Motor neuron (in vitro differentiated cells): Measurements from ENCODE around the gene SULT1C2. TPM values are rescaled to one million over a fixed set of nuclear protein-coding genes. Genes with fewer than 3 reads are reported as not detected.
A peak's percentile ranks its signal among the peaks of the same experiment; 100 is the strongest.
"Not testable (repeated sequence)": the region's sequence is repeated elsewhere in the genome, so short reads cannot be mapped to it uniquely, and the experiment has no call there.

Experiments
- ATAC-seq, 8 experiments: fragments of 200-7000 bp; cut with Tn5 transposase; replicated peaks in 6 of 8; 2 replicates each; pipeline ENCODE4 v1.8.0; 2021; ENCODE audit warnings: mild to moderate bottlenecking in 8 of 8, moderate library complexity in 8 of 8
- H3K27ac ChIP-seq, 2 donors: fragments of 250-450 bp; sonication (Bioruptor Pico); 2 replicates each; pipeline ENCODE4 v1.9.0; 2021; ENCODE audit warnings: antibody characterized with exemption in 2 of 2, mild to moderate bottlenecking in 2 of 2, moderate library complexity in 1 of 2
- H3K4me1 ChIP-seq, 2 donors: fragments of 250-450 bp; sonication (Bioruptor Pico); replicated peaks in 1 of 2; 2 replicates each; pipeline ENCODE4 v1.6.1; 2021; ENCODE audit warnings: antibody characterized with exemption in 2 of 2, mild to moderate bottlenecking in 2 of 2, moderate library complexity in 1 of 2
- H3K4me3 ChIP-seq, 5 donors: fragments of 250-450 bp; sonication (Bioruptor Pico); 2 replicates each; pipeline ENCODE4 v1.9.0; 2021; ENCODE audit warnings: antibody characterized with exemption in 5 of 5, mild to moderate bottlenecking in 5 of 5, moderate library complexity in 4 of 5
- WGBS, 10 experiments: fragments of 450-650 bp; shearing (Covaris generic); methylation state at CpG; one replicate each; pipeline ENCODE4 v1.0.0; 2022; 5-methylcytosine and 5-hydroxymethylcytosine counted together
- in situ Hi-C, 9 experiments: fragments of 400-800 bp; cut with MboI; loops; one replicate each; pipeline ENCODE4 v1.15.0; 2021; ENCODE audit warnings: low sequenced_read_pairs in 9 of 9, low pct_unique_long_range_greater_than_20kb in 2 of 9; ENCODE audit not compliant: unreplicated experiment in 9 of 9
- total RNA-seq, 8 experiments: library from RNA; unstranded; fragments of 300-600 nt; gene quantifications; 2 replicates each; pipeline versions ENCODE4 v1.2.3 to v1.2.4, GENCODE V29; 2022

SULT1C2 gene
- total RNA-seq, 8 experiments from 2014 or later, result 0.21 to 6.6 (median 1.4) TPM

- no peak for ATAC-seq
- H3K4me1 ChIP-seq, result no peaks in the 10 kb centered on the region
- H3K27ac ChIP-seq, result no peak overlapping the region
- H3K4me3 ChIP-seq, result no peak overlapping the region
- 53 to 100% (median 80%) methylated on average over 1 to 3 of the region's 3 CpGs; no CpG with 5 or more reads in 5 of the 10 experiments for WGBS, 10 experiments
- in situ Hi-C loops, result no loop called here
Measured at GRCh38 chr2:108270346-108270745, 18.3 kb upstream of the SULT1C2 start.

GRCh38 chr2:108270768-108271506, 17.8 kb upstream of the SULT1C2 start:
- 0 to 100% (median 81%) methylated on average over 1 to 4 of the region's 5 CpGs; no CpG with 5 or more reads in 2 of the 10 experiments for WGBS, 10 experiments
- Histone ChIP-seq H3K27ac (no peak overlapping the region), H3K4me3 (no peak overlapping the region), H3K4me1 (no peaks in the 10 kb centered on the region)
- in situ Hi-C loops, result no loop called here
- no peak for ATAC-seq

- H3K4me3 ChIP-seq, result no peak overlapping the region
- peak in 2 of 8 experiments; percentile 35 to 83 for ATAC-seq
- in situ Hi-C loops, result no loop called here
- WGBS, 10 experiments, result 23 to 100% (median 75%) methylated on average over 1 to 7 of the region's 7 CpGs; no CpG with 5 or more reads in 1 of the 10 experiments
- no peak overlapping the region for H3K27ac ChIP-seq
- H3K4me1 ChIP-seq, result no peaks in the 10 kb centered on the region
Measured at GRCh38 chr2:108271691-108272253, 16.9 kb upstream of the SULT1C2 start.

GRCh38 chr2:108278631-108279030, 10.1 kb upstream of the SULT1C2 start:
- WGBS, 10 experiments, result 29 to 100% (median 83%) methylated on average over 1 to 2 of the region's 2 CpGs; no CpG with 5 or more reads in 2 of the 10 experiments
- ATAC-seq, result no peak
- in situ Hi-C loops, result no loop called here
- Histone ChIP-seq H3K4me1 (no peaks in the 10 kb centered on the region), H3K27ac (no peak overlapping the region), H3K4me3 (no peak overlapping the region)

GRCh38 chr2:108279468-108279867, 9.2 kb upstream of the SULT1C2 start:
- WGBS, 10 experiments, result 50 to 100% (median 80%) methylated on average over 1 to 5 of the region's 5 CpGs; no CpG with 5 or more reads in 3 of the 10 experiments
- Histone ChIP-seq H3K4me1 (no peaks in the 10 kb centered on the region), H3K27ac (no peak overlapping the region), H3K4me3 (no peak overlapping the region)
- no peak for ATAC-seq
- in situ Hi-C loops, result no loop called here

- no peak overlapping the region for H3K4me3 ChIP-seq
- 65 to 93% (median 68%) methylated on average over 1 to 3 of the region's 3 CpGs; no CpG with 5 or more reads in 5 of the 10 experiments for WGBS, 10 experiments
- ATAC-seq, result no peak
- no peaks in the 10 kb centered on the region for H3K4me1 ChIP-seq
- H3K27ac ChIP-seq, result no peak overlapping the region
- in situ Hi-C loops, result no loop called here
Measured at GRCh38 chr2:108280466-108280865, 8.2 kb upstream of the SULT1C2 start.

- in situ Hi-C loops, H3K4me3 ChIP-seq, ATAC-seq, H3K4me1 ChIP-seq, H3K27ac ChIP-seq: not testable (repeated sequence)
- 7 to 95% (median 65%) methylated on average over 1 to 7 of the region's 7 CpGs; no CpG with 5 or more reads in 2 of the 10 experiments for WGBS, 10 experiments
Measured at GRCh38 chr2:108284566-108284965, 4.1 kb upstream of the SULT1C2 start.

GRCh38 chr2:108285616-108286015, 3.1 kb upstream of the SULT1C2 start:
- H3K4me1 ChIP-seq, result peaks cover 5 to 10% of the 10 kb centered on the region in 2 donors
- ATAC-seq, result no peak
- no peak overlapping the region for H3K4me3 ChIP-seq
- 29 to 100% (median 90%) methylated on average over 1 to 3 of the region's 5 CpGs; no CpG with 5 or more reads in 1 of the 10 experiments for whole genome bisulfite sequencing, 10 experiments
- in situ Hi-C loops, result no loop called here
- H3K27ac ChIP-seq, result no peak overlapping the region

- Histone ChIP-seq H3K4me1 (peaks cover 5 to 10% of the 10 kb centered on the region in 2 donors), H3K4me3 (no peak overlapping the region), H3K27ac (no peak overlapping the region)
- 79 to 100% (median 100%) methylated on average over 1 to 2 of the region's 2 CpGs; no CpG with 5 or more reads in 3 of the 10 experiments for WGBS, 10 experiments
- in situ Hi-C loops, result no loop called here
- ATAC-seq, result no peak
Measured at GRCh38 chr2:108287169-108287568, 1.5 kb upstream of the SULT1C2 start.

GRCh38 chr2:108293850-108294249, 5.2 kb downstream of the SULT1C2 start:
- in situ Hi-C loops, result no loop called here
- Histone ChIP-seq H3K4me1 (peaks cover 0 to 1% of the 10 kb centered on the region in 2 donors), H3K4me3 (no peak overlapping the region), H3K27ac (no peak overlapping the region)
- no peak for ATAC-seq
- WGBS, 10 experiments, result 0 to 100% (median 44%) methylated on average over 1 to 3 of the region's 4 CpGs; no CpG with 5 or more reads in 3 of the 10 experiments

- in situ Hi-C loops, result no loop called here
Measured at GRCh38 chr2:108297436-108298141, 8.9 kb downstream of the SULT1C2 start.

GRCh38 chr2:108301558-108301957, 12.9 kb downstream of the SULT1C2 start:
- no peak for ATAC-seq
- H3K4me3 ChIP-seq, result no peak overlapping the region
- WGBS, 10 experiments, result 85 to 100% (median 94%) methylated on average over 1 to 5 of the region's 7 CpGs; no CpG with 5 or more reads in 4 of the 10 experiments
- no peaks in the 10 kb centered on the region for H3K4me1 ChIP-seq
- in situ Hi-C loops, result no loop called here
- H3K27ac ChIP-seq, result no peak overlapping the region

More at GRCh38 chr2:108297436-108298141, 8.9 kb downstream of the SULT1C2 start:
- WGBS, 10 experiments, result 0 to 100% (median 75%) methylated on average over 1 to 5 of the region's 9 CpGs; no CpG with 5 or more reads in 1 of the 10 experiments
- peak in 2 of 8 experiments; percentile 99 for ATAC-seq
- Histone ChIP-seq H3K27ac (no peak overlapping the region), H3K4me3 (no peak overlapping the region), H3K4me1 (no peaks in the 10 kb centered on the region)

GRCh38 chr2:108304975-108305374, 16.3 kb downstream of the SULT1C2 start:
- no peak for ATAC-seq
- Histone ChIP-seq H3K27ac (no peak overlapping the region), H3K4me3 (no peak overlapping the region), H3K4me1 (no peaks in the 10 kb centered on the region)
- WGBS, 10 experiments, result 0 to 94% (median 71%) methylated on average over 1 to 2 of the region's 2 CpGs; no CpG with 5 or more reads in 3 of the 10 experiments
- in situ Hi-C loops, result no loop called here
